Measurements from ENCODE around the gene GPR55. TPM values are rescaled to one million over a fixed set of nuclear protein-coding genes. Genes with fewer than 3 reads are reported as not detected.

The GPR55 gene
- total RNA-seq, 2 donors from 2014 or later = 2.6 to 7.5 TPM

- H3K4me3 ChIP-seq (ENCODE audit: low read length) = no peak overlapping the region
- Mint-ChIP-seq H3K27ac (no peak overlapping the region), H3K36me3 (ENCODE audit: low read depth) (no peaks in the 10 kb centered on the region), H3K4me1 (peaks cover 14% of the 10 kb centered on the region), H3K4me3 (no peak overlapping the region), H3K9me3 (no peaks in the 10 kb centered on the region), H3K27me3 (ENCODE audit: insufficient read depth) (no peaks in the 10 kb centered on the region)
- H3K9ac ChIP-seq (ENCODE audit: extremely low read depth, low read length, poor library complexity, severe bottlenecking) = no peak overlapping the region
- H3K27me3 ChIP-seq (ENCODE audit: control insufficient read depth, insufficient read depth, low read length, poor library complexity, severe bottlenecking) = no peaks in the 10 kb centered on the region
- H3K27ac ChIP-seq (ENCODE audit: low read depth, low read length) = no peak overlapping the region
- TF ChIP-seq CTCF (conservative IDR thresholded peaks at IDR 0.05) = no peak
- no peaks in the 10 kb centered on the region for H3K9me3 ChIP-seq (ENCODE audit: control insufficient read depth, low read length)
- WGBS, 2 experiments (ENCODE audit: insufficient coverage in 1 of 2, insufficient read length in 1 of 2) = 78 to 93% methylated on average over 2 of the region's 2 CpGs
- peak; percentile 7 for DNase-seq
- no peaks in the 10 kb centered on the region for H3K36me3 ChIP-seq (ENCODE audit: control insufficient read depth, insufficient read depth, low read length)
- H3K4me1 ChIP-seq (ENCODE audit: control insufficient read depth, insufficient read depth, low read length) = no peaks in the 10 kb centered on the region
These were observed 4.9 kb downstream of the GPR55 start for GRCh38 chr2:230920167-230920566.

GRCh38 chr2:230919681-230920080, 5.4 kb downstream of the GPR55 start:
- H3K36me3 Mint-ChIP-seq (ENCODE audit: low read depth) = no peaks in the 10 kb centered on the region
- H3K4me3 ChIP-seq (ENCODE audit: low read length) = no peak overlapping the region
- H3K4me1 ChIP-seq (ENCODE audit: control insufficient read depth, insufficient read depth, low read length) = no peaks in the 10 kb centered on the region
- no peak overlapping the region for H3K27ac Mint-ChIP-seq
- H3K36me3 ChIP-seq (ENCODE audit: control insufficient read depth, insufficient read depth, low read length) = no peaks in the 10 kb centered on the region
- no peaks in the 10 kb centered on the region for H3K9me3 Mint-ChIP-seq
- H3K4me3 Mint-ChIP-seq = no peak overlapping the region
- H3K27ac ChIP-seq (ENCODE audit: low read depth, low read length) = no peak overlapping the region
- no peak for TF ChIP-seq CTCF (conservative IDR thresholded peaks at IDR 0.05)
- 60% methylated on average over 1 of the region's 2 CpGs; no CpG with 5 or more reads in 1 of the 2 experiments for WGBS, 2 experiments (ENCODE audit: insufficient coverage in 1 of 2, insufficient read length in 1 of 2)
- peaks cover 15% of the 10 kb centered on the region for H3K4me1 Mint-ChIP-seq
- no peak overlapping the region for H3K9ac ChIP-seq (ENCODE audit: extremely low read depth, low read length, poor library complexity, severe bottlenecking)
- no peaks in the 10 kb centered on the region for H3K9me3 ChIP-seq (ENCODE audit: control insufficient read depth, low read length)
- no peak for DNase-seq
- H3K27me3 Mint-ChIP-seq (ENCODE audit: insufficient read depth) = no peaks in the 10 kb centered on the region
- H3K27me3 ChIP-seq (ENCODE audit: control insufficient read depth, insufficient read depth, low read length, poor library complexity, severe bottlenecking) = no peaks in the 10 kb centered on the region

- H3K27me3 Mint-ChIP-seq (ENCODE audit: insufficient read depth) = no peaks in the 10 kb centered on the region
- no peak for TF ChIP-seq CTCF (conservative IDR thresholded peaks at IDR 0.05)
- Histone ChIP-seq H3K9me3 (ENCODE audit: control insufficient read depth, low read length) (no peaks in the 10 kb centered on the region), H3K27ac (ENCODE audit: low read depth, low read length) (no peak overlapping the region), H3K27me3 (ENCODE audit: control insufficient read depth, insufficient read depth, low read length, poor library complexity, severe bottlenecking) (no peaks in the 10 kb centered on the region), H3K9ac (ENCODE audit: extremely low read depth, low read length, poor library complexity, severe bottlenecking) (no peak overlapping the region), H3K4me3 (ENCODE audit: low read length) (no peak overlapping the region), H3K4me1 (ENCODE audit: control insufficient read depth, insufficient read depth, low read length) (no peaks in the 10 kb centered on the region), H3K36me3 (ENCODE audit: control insufficient read depth, insufficient read depth, low read length) (no peaks in the 10 kb centered on the region)
- H3K9me3 Mint-ChIP-seq = no peaks in the 10 kb centered on the region
- peaks cover 16% of the 10 kb centered on the region for H3K4me1 Mint-ChIP-seq
- H3K27ac Mint-ChIP-seq = no peak overlapping the region
- H3K4me3 Mint-ChIP-seq = no peak overlapping the region
- WGBS, 2 experiments (ENCODE audit: insufficient coverage in 1 of 2, insufficient read length in 1 of 2) = 100% methylated on average over 1 of the region's 2 CpGs; no CpG with 5 or more reads in 1 of the 2 experiments
- no peak for DNase-seq
- H3K36me3 Mint-ChIP-seq (ENCODE audit: low read depth) = no peaks in the 10 kb centered on the region
These were observed 5.8 kb downstream of the GPR55 start for GRCh38 chr2:230919240-230919639.

Measured in endodermal cell (in vitro differentiated cells).